KOPT-K1 (cell line): ENCODE data around the gene DLD.
"Not testable (repeated sequence)": the region's sequence is repeated elsewhere in the genome, so short reads cannot be mapped to it uniquely, and the experiment has no call there.

Experiments used
- H3K27ac ChIP-seq: fragments of 200-600 bp; sonication (generic); 2 replicates; pipeline ENCODE4 v1.5.1; 2016; ENCODE audit warnings: antibody characterized with exemption, mild to moderate bottlenecking, low read depth, low read length; ENCODE audit not compliant: poor library complexity, severe bottlenecking
- H3K36me3 ChIP-seq: fragments of 200-600 bp; sonication (generic); 2 replicates; pipeline ENCODE4 v1.5.1; 2017; ENCODE audit warnings: antibody characterized with exemption, mild to moderate bottlenecking, low read length, moderate library complexity; ENCODE audit not compliant: insufficient read depth
- H3K9me3 ChIP-seq: fragments of 200-600 bp; sonication (generic); 2 replicates; pipeline ENCODE4 v1.5.1; 2017; ENCODE audit warnings: antibody characterized with exemption, low read length, mild to moderate bottlenecking; ENCODE audit not compliant: insufficient read depth, poor library complexity, severe bottlenecking

DLD gene

GRCh38 chr7:107860981-107861652 lies 29.9 kb upstream of the DLD start:
- H3K9me3 ChIP-seq, result no peaks in the 10 kb centered on the region
- H3K27ac ChIP-seq, result no peak overlapping the region
- no peaks in the 10 kb centered on the region for H3K36me3 ChIP-seq

GRCh38 chr7:107865956-107866775 lies 24.8 kb upstream of the DLD start:
- H3K27ac ChIP-seq, result no peak overlapping the region
- no peaks in the 10 kb centered on the region for H3K36me3 ChIP-seq
- no peaks in the 10 kb centered on the region for H3K9me3 ChIP-seq

DNA sequence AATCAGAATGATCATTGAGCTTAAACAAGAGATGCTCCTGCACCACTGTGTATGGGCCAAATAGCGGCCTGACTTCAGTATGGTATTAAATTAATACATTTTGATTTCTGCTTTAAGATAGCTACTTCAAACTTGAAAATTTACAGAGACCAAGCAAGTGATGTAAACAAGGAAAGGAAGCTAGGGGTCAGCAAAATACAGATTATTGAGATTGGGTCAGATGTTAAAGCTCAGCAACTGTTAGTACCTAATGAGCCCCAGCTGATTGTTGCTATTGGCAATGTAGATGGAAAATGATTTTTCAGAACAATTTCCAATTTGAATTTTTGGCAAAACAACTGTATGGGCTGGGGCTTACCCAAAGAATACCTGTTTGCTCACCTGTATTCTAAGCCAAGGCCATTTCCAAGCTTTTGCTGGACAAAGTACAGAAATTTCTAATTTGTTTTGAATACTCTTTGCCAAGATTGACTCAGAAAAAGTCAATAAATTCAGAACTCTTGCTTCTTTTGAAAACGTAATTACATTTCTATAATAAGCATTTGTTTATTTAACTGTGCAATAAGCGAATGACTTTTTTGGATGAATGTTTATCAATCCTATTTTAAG lies 23.0 kb upstream of the DLD start:
- H3K27ac ChIP-seq, result no peak overlapping the region
- no peaks in the 10 kb centered on the region for H3K9me3 ChIP-seq
- no peaks in the 10 kb centered on the region for H3K36me3 ChIP-seq

- Histone ChIP-seq H3K9me3 (no peaks in the 10 kb centered on the region), H3K36me3 (no peaks in the 10 kb centered on the region), H3K27ac (no peak overlapping the region)
Observed at GRCh38 chr7:107870427-107871000, 20.5 kb upstream of the DLD start.

DNA sequence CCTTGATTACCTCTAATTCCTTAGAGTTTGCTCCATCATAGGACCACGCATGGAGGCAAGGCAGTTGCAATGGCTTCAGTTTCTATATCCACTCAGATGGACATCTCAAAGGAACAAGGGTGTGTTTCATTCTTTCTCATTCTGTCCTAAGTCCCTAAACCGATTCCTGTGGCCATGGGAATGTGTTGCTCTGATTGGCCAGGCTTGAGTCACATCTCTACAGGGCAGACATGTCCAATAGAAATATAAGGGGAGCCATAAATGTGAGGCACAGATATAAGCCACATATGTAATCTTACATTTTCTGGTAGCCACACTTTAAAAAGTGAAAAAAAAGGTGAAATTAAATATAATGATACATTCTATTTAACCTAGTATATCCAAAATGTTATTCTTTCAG lies 16.9 kb upstream of the DLD start:
- H3K36me3 ChIP-seq, result no peaks in the 10 kb centered on the region
- no peak overlapping the region for H3K27ac ChIP-seq
- no peaks in the 10 kb centered on the region for H3K9me3 ChIP-seq

DNA sequence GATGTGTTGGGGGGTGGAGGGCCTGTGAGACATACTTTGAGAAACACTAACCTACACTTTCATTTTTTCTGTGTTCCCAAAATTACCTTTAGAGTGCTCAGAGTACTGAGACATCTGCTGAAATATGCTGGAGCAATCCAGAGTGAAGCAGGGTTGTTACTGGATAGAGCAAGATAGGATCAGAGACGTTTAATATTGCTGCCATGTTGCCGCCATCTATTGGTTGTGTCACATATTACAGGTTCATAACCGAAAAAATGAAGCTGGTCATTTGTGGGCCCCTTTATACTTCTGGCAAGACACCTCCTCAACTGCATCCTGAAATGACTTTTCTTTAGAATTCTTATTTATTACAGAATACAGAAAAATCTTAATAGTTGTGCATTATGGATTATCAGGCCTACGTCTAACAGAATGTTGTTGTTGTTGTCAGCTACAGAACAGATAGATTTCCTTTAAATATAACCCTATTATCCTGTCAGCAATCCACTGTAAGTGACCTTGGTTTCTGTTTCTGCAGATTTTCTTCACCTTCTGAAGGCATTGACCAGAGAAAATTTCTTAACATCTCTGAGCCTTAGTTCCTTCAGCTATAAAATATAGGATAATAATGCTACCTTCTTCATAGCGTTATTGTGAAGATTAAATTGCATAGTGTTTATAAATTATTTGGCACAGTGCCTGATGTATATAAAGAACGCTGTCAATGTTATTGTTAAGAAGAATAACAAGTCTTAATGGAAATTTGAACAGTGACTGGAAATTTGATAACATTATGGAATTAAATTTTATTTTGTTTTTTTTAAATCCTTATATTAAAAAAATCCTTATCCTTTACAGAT lies 16.2 kb upstream of the DLD start:
- no peaks in the 10 kb centered on the region for H3K9me3 ChIP-seq
- no peak overlapping the region for H3K27ac ChIP-seq
- H3K36me3 ChIP-seq, result no peaks in the 10 kb centered on the region

DNA sequence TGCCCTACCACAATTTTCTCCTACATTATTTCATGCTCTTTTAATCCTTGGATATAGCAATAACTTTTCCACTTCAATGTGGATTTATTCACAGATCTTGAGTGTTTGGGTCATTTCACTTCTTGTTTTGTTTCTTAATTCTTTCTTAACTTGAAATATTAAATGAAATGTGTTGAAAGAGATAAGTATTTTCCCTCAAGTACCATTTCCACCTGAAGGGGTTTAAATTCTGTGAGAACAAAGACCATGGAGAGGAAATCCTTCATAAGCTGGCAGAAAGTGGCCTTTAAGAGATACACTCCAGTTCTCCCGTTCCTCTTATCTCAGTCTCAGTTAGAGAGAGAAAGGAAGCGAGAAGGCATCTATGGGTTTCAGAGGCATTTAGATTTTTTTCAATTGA lies 14.1 kb upstream of the DLD start:
- no peak overlapping the region for H3K27ac ChIP-seq
- no peaks in the 10 kb centered on the region for H3K36me3 ChIP-seq
- no peaks in the 10 kb centered on the region for H3K9me3 ChIP-seq

- Histone ChIP-seq H3K9me3 (no peaks in the 10 kb centered on the region), H3K36me3 (no peaks in the 10 kb centered on the region), H3K27ac (no peak overlapping the region)
Observed at GRCh38 chr7:107877731-107878382, 13.1 kb upstream of the DLD start.

DNA sequence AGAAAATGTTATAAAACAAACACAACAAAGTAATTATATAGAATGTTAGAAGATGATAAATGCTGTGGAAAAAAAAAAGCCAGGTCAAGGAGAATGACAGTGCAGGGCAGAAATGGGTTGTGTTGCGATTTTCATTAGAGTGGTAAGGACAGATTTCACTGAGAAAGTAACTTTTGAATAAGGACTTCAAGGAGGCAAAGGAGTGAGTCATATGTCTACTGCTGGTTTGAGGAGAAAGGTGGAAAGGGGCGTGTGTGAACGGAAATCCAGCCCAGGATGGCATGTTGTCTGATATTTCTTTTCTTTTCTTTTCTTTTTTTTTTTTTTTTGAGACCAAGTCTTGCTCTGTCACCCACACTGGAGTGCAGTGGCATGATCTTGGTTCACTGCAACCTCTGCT lies 12.3 kb upstream of the DLD start:
- Histone ChIP-seq H3K36me3 (no peaks in the 10 kb centered on the region), H3K9me3 (no peaks in the 10 kb centered on the region), H3K27ac (no peak overlapping the region)

DNA sequence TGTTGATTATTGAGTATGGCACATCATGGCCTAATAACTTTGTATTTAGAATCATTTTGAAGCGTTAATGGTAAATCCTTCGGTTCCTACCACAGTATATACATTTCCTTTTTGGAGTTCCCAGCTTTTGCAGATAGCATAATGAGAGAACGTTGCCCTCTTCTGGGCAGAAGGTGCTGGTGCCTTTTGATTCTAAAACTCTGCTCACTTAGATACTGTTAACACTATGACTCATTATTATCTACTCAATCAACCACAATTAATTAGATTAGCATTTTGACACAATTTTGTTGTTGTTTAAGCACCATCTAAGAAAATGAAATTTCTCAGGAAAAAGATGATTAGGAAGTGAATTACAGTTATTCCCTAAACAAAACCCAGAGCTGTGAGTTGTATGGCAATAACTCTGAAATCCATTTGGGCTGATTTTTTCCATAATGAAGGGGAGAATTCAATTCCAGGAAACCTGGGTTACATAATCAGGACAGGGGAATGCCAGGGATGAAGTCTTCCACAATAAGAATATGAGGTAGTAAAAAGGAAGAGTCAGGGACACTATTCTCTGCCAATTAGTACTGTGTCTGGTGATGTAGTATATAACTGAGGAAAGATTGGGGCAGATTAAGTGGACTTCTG lies 11.5 kb upstream of the DLD start:
- no peaks in the 10 kb centered on the region for H3K9me3 ChIP-seq
- H3K36me3 ChIP-seq, result no peaks in the 10 kb centered on the region
- no peak overlapping the region for H3K27ac ChIP-seq

GRCh38 chr7:107882766-107883165 lies 8.2 kb upstream of the DLD start:
- no peaks in the 10 kb centered on the region for H3K36me3 ChIP-seq

GRCh38 chr7:107884066-107884818 lies 6.7 kb upstream of the DLD start:
- Histone ChIP-seq H3K9me3 (no peaks in the 10 kb centered on the region), H3K27ac (no peak overlapping the region), H3K36me3 (no peaks in the 10 kb centered on the region)

More at GRCh38 chr7:107882766-107883165, 8.2 kb upstream of the DLD start:
- Histone ChIP-seq H3K27ac (no peak overlapping the region), H3K9me3 (no peaks in the 10 kb centered on the region)

DNA sequence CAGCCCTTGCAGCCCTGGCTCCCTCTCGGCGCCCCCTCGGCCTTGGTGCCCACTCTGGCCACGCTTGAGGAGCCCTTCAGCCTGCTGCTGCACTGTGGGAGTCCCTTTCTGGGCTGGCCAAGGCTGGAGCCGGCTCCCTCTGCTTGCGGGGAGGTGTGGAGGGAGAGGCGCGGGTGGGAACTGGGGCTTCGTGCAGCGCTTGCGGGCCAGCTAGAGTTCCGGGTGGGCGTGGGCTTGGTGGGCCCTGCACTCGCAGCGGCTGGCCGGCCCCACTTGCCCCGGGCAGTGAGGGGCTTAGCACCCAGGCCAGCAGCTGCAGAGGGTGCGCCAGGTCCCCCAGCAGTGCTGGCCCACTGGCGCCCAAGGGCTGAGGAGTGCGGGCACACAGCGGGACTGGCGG lies 3.2 kb upstream of the DLD start:
- H3K27ac ChIP-seq, H3K36me3 ChIP-seq, H3K9me3 ChIP-seq: not testable (repeated sequence)
